Kidney epithelial cell (primary cell): Measurements from ENCODE around the gene JPH2. TPM values are rescaled to one million over a fixed set of nuclear protein-coding genes. Genes with fewer than 3 reads are reported as not detected.

ENCODE experiments used
- DNase-seq: peaks from one replicate; pipeline ENCODE4 v3.0.0-alpha.2; 2010; ENCODE audit warnings: low read depth
- H3K27me3 ChIP-seq: 2 replicates; pipeline ENCODE4 v1.6.0; 2011; ENCODE audit warnings: low read length; ENCODE audit not compliant: control insufficient read depth, insufficient read depth
- H3K36me3 ChIP-seq: 2 replicates; pipeline ENCODE4 v1.5.1; 2011; ENCODE audit warnings: low read length; ENCODE audit not compliant: control insufficient read depth, insufficient read depth
- H3K4me3 ChIP-seq: 2 replicates; pipeline ENCODE4 v1.5.1; 2011; ENCODE audit warnings: low read depth, mild to moderate bottlenecking, control low read depth, low read length
- total RNA-seq: library from RNA; depleted of rRNA; stranded (reverse); fragments of >200 nt; gene quantifications from 2 replicates; pipeline ENCODE4 v1.2.3, GENCODE V29; 2015
- TF ChIP-seq, protein P1 (sequence below): IDR thresholded peaks from 2 replicates; pipeline ENCODE4 v1.5.1; 2011; ENCODE audit warnings: mild to moderate bottlenecking, moderate library complexity, low read length, control low read depth, inconsistent platforms; ENCODE audit not compliant: insufficient read depth, poor library complexity, severe bottlenecking

The JPH2 gene
- total RNA-seq, 1 donor from 2014 or later: 3.0 TPM

DNA sequence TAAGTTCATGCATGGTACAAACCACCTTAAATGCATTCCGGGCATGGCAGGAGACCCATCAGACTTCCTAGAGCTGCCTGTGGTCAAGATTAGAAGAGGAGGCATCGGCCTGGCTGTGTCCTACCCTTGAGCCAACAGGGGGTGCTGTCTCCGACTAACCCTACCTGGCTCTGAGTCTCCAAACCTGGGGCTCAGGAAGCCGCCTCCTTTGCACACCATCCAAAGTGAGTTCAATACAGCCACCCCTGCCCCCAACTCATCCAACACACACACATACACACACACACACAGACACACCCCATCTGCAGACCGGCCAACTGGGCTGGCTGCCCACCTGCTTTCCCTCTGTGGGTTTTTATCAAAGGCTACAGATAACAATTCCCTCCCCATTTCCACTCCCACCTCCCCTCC lies 77.0 kb downstream of the JPH2 start:
- H3K36me3 ChIP-seq: no peaks in the 10 kb centered on the region
- H3K4me3 ChIP-seq: no peak overlapping the region
- TF ChIP-seq, protein P1, sequence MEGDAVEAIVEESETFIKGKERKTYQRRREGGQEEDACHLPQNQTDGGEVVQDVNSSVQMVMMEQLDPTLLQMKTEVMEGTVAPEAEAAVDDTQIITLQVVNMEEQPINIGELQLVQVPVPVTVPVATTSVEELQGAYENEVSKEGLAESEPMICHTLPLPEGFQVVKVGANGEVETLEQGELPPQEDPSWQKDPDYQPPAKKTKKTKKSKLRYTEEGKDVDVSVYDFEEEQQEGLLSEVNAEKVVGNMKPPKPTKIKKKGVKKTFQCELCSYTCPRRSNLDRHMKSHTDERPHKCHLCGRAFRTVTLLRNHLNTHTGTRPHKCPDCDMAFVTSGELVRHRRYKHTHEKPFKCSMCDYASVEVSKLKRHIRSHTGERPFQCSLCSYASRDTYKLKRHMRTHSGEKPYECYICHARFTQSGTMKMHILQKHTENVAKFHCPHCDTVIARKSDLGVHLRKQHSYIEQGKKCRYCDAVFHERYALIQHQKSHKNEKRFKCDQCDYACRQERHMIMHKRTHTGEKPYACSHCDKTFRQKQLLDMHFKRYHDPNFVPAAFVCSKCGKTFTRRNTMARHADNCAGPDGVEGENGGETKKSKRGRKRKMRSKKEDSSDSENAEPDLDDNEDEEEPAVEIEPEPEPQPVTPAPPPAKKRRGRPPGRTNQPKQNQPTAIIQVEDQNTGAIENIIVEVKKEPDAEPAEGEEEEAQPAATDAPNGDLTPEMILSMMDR: no peak
- DNase-seq: no peak
- peaks cover 12% of the 10 kb centered on the region for H3K27me3 ChIP-seq

DNA sequence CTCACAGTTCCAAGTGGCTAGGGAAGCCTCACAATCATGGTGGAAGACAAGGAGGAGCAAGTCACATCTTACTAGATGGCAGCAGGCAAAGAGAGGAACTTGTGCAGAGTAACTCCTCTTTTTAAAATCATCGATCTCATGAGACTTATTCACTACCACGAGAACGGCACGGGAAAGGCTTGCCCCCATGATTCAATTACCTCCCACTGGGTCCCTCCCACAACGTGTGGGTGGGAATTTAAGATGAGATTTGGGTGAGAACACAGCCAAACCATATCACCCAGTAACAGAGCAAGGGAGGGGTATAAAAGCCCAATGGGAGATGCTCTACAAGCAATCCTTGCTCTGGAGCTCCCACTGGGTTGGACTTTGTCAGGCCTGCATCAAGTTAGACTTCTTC lies 80.4 kb downstream of the JPH2 start:
- H3K36me3 ChIP-seq: no peaks in the 10 kb centered on the region
- no peak overlapping the region for H3K4me3 ChIP-seq
- TF ChIP-seq, protein P1: no peak
- H3K27me3 ChIP-seq: peaks cover 11% of the 10 kb centered on the region
- no peak for DNase-seq

DNA sequence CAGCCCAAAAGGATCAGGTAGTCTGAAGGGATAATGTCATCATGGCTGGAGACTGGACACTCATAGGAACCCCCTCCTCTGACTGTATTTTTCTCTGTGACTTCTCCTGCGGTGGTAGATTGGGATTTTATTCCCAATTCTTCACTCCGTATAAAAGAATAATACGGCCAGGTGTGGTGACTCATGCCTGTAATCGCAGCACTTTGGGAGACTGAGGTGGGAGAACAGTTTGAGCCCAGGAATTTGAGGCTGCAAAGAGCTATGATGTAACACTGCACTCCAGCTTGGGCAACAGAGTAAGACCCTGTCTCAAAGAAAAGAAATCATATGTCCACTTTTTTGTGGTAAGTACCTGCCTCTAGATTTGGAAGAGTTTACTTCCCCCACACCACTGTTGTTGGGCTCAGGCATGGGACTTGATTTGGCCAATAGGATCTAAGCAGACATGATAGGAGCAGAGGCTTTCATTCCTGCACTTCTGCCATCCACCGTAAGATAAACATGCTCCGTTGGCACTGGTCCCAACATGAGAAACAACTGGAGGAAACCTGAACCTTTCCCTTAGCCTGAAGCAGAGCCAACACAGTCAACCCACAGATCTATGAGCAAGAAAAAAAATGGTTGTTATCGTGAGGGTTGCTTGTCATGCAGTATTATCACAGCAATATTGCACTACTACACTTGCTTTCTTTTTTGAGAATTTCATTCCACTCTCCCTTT lies 82.0 kb downstream of the JPH2 start:
- no peak for DNase-seq
- H3K4me3 ChIP-seq: no peak overlapping the region
- no peaks in the 10 kb centered on the region for H3K36me3 ChIP-seq
- TF ChIP-seq, protein P1: no peak
- peaks cover 9% of the 10 kb centered on the region for H3K27me3 ChIP-seq

DNA sequence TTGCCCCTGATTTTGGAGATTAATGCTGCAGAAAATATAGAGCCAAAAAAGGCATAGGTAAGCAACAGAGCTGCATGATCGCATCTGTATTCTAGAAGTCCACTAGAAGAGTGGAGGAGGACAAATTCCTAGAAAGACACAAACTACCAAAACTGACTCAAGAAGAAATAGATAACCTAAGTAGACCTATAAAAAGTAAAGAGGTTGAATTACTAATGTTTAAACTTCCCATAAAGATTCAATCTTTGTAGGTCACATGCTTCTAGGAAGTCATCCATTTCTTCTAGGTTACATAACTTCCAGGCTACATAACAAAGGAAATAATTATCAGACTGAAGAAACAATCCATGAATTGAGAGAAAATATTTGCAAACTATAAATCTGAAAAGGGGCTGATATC lies 84.4 kb downstream of the JPH2 start:
- Histone ChIP-seq H3K4me3 (no peak overlapping the region), H3K27me3 (peaks cover 9% of the 10 kb centered on the region), H3K36me3 (no peaks in the 10 kb centered on the region)
- TF ChIP-seq, protein P1: no peak
- DNase-seq: no peak

DNA sequence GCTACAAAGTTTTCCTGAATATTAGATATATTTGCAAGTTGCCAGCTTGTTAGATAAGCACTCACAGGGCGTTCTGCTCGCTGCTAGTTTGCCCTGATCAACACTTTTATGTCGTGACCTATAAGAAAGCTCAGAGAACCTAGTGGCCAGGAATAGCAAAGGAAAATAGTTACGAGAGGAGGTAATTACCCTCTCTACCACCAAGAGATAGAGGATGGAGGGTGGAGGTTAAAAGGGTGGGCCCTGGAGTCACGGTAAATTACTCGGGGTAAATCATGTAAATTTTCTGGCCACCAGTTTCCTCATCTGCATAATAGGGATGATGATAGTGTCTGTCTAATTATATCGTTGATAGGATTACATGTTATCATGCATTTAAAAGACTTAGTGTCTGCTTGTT lies 87.2 kb downstream of the JPH2 start:
- H3K4me3 ChIP-seq: no peak overlapping the region
- no peaks in the 10 kb centered on the region for H3K36me3 ChIP-seq
- TF ChIP-seq, protein P1: no peak
- DNase-seq: no peak
- peaks cover 2% of the 10 kb centered on the region for H3K27me3 ChIP-seq

DNA sequence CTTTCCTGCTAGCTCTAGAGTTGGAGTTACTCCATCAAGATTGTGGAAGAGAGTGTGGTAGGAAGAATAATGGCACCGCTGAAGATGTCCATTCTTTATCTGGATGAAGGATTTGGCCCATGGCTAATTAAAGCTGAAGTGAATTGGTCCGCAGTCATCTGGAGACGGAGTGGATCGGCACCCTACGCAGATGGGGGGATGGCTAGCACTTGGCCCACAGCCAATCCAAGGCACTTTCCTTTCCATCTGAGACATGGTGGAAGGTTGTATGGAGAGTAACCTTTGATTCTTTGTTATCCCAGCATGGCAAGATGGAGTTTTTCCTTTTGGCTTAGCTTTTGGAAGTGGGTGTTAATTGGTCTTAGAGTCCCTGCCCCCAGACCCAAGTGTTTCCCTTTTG lies 88.3 kb downstream of the JPH2 start:
- no peaks in the 10 kb centered on the region for H3K27me3 ChIP-seq
- no peaks in the 10 kb centered on the region for H3K36me3 ChIP-seq
- no peak for DNase-seq
- H3K4me3 ChIP-seq: no peak overlapping the region
- TF ChIP-seq, protein P1: no peak
